Stimulated activated naive CD8-positive, alpha-beta T cell treated with anti-CD3 and anti-CD28 coated beads, Interleukin-15, amount 100 ng/mL, for 72 hours (primary cell): ENCODE measurements around the gene ACADS.
"Not testable (repeated sequence)": the region's sequence is repeated elsewhere in the genome, so short reads cannot be mapped to it uniquely, and the experiment has no call there.

ENCODE experiments used
- ATAC-seq: fragments of 150-1000 bp; cut with Tn5 transposase; 2 replicates; pipeline ENCODE4 v1.10.0; 2021; ENCODE audit warnings: mild to moderate bottlenecking, moderate library complexity
- DNase-seq, 2 donors: peaks; one replicate each; pipeline ENCODE4 v3.0.0; 2021 to 2022
- H3K27ac Mint-ChIP-seq, 2 donors: one replicate each; pipeline ENCODE4 v1.8.0; 2022; ENCODE audit warnings: mild to moderate bottlenecking in 2 of 2, mixed read lengths in 2 of 2, moderate library complexity in 2 of 2
- H3K27me3 Mint-ChIP-seq: one replicate; pipeline ENCODE4 v1.8.0; 2022; ENCODE audit warnings: mixed read lengths
- H3K4me1 Mint-ChIP-seq: one replicate; pipeline ENCODE4 v1.8.0; 2022; ENCODE audit warnings: mild to moderate bottlenecking, mixed read lengths
- H3K4me3 Mint-ChIP-seq, 2 donors: one replicate each; pipeline ENCODE4 v1.8.0; 2022; ENCODE audit warnings: mild to moderate bottlenecking in 2 of 2, mixed read lengths in 2 of 2, moderate library complexity in 1 of 2
- H3K9me3 Mint-ChIP-seq, 2 donors: one replicate each; pipeline ENCODE4 v1.8.0; 2022; ENCODE audit warnings: mixed read lengths in 2 of 2

The ACADS gene

GRCh38 chr12:120713861-120714482, 11.7 kb upstream of the ACADS start:
- ATAC-seq (peak; percentile 78), DNase-seq (peak; percentile 67 to 71)
- H3K4me3 Mint-ChIP-seq = no peak overlapping the region
- H3K4me1 Mint-ChIP-seq = peaks cover 42% of the 10 kb centered on the region
- no peak overlapping the region for H3K27ac Mint-ChIP-seq
- H3K9me3 Mint-ChIP-seq = no peaks in the 10 kb centered on the region
- no peaks in the 10 kb centered on the region for H3K27me3 Mint-ChIP-seq

GRCh38 chr12:120718055-120718454, 7.6 kb upstream of the ACADS start:
- ATAC-seq (no peak), DNase-seq (no peak)
- Mint-ChIP-seq H3K4me3 (no peak overlapping the region), H3K27me3 (no peaks in the 10 kb centered on the region), H3K9me3 (no peaks in the 10 kb centered on the region), H3K4me1 (peaks cover 25% of the 10 kb centered on the region), H3K27ac (no peak overlapping the region)

- Mint-ChIP-seq H3K27ac (no peak overlapping the region), H3K9me3 (no peaks in the 10 kb centered on the region), H3K4me1 (peaks cover 18% of the 10 kb centered on the region), H3K4me3 (no peak overlapping the region), H3K27me3 (no peaks in the 10 kb centered on the region)
- no peak for DNase-seq
- ATAC-seq = no peak
Measured at GRCh38 chr12:120719072-120719471, 6.6 kb upstream of the ACADS start.

GRCh38 chr12:120719496-120720233, 6.0 kb upstream of the ACADS start:
- Mint-ChIP-seq H3K27me3 (no peaks in the 10 kb centered on the region), H3K4me3 (no peak overlapping the region), H3K27ac (no peak overlapping the region), H3K9me3 (no peaks in the 10 kb centered on the region), H3K4me1 (peaks cover 20% of the 10 kb centered on the region)
- DNase-seq (no peak), ATAC-seq (no peak)

- H3K27ac Mint-ChIP-seq = no peak overlapping the region
- H3K4me3 Mint-ChIP-seq = no peak overlapping the region
Measured at GRCh38 chr12:120720234-120720986, 5.2 kb upstream of the ACADS start.

GRCh38 chr12:120720987-120721801, 4.4 kb upstream of the ACADS start:
- peak overlapping the region in 1 of 2 donors; percentile 7 for H3K27ac Mint-ChIP-seq
- no peak overlapping the region for H3K4me3 Mint-ChIP-seq
- H3K9me3 Mint-ChIP-seq = no peaks in the 10 kb centered on the region
- H3K27me3 Mint-ChIP-seq = no peaks in the 10 kb centered on the region
- DNase-seq = no peak
- no peak for ATAC-seq
- peaks cover 32% of the 10 kb centered on the region for H3K4me1 Mint-ChIP-seq

More at GRCh38 chr12:120720234-120720986, 5.2 kb upstream of the ACADS start:
- H3K4me1 Mint-ChIP-seq = peaks cover 28% of the 10 kb centered on the region
- ATAC-seq (no peak), DNase-seq (no peak)
- H3K27me3 Mint-ChIP-seq = no peaks in the 10 kb centered on the region
- H3K9me3 Mint-ChIP-seq = no peaks in the 10 kb centered on the region

GRCh38 chr12:120721866-120722265, 3.8 kb upstream of the ACADS start:
- Mint-ChIP-seq H3K27ac (no peak overlapping the region), H3K9me3 (no peaks in the 10 kb centered on the region), H3K4me1 (peaks cover 38% of the 10 kb centered on the region), H3K4me3 (no peak overlapping the region), H3K27me3 (no peaks in the 10 kb centered on the region)
- DNase-seq = no peak
- no peak for ATAC-seq

GRCh38 chr12:120722784-120723183, 2.8 kb upstream of the ACADS start:
- H3K4me1 Mint-ChIP-seq = peaks cover 41% of the 10 kb centered on the region
- H3K4me3 Mint-ChIP-seq = no peak overlapping the region

GRCh38 chr12:120724720-120725119, 906 bp upstream of the ACADS start:
- Mint-ChIP-seq H3K4me3 (peak overlapping the region; percentile 94 to 97), H3K9me3 (no peaks in the 10 kb centered on the region), H3K27ac (no peak overlapping the region), H3K4me1 (peaks cover 23% of the 10 kb centered on the region), H3K27me3 (no peaks in the 10 kb centered on the region)
- no peak for ATAC-seq
- no peak for DNase-seq

More at GRCh38 chr12:120722784-120723183, 2.8 kb upstream of the ACADS start:
- no peaks in the 10 kb centered on the region for H3K27me3 Mint-ChIP-seq
- DNase-seq = no peak
- H3K27ac Mint-ChIP-seq = no peak overlapping the region
- no peaks in the 10 kb centered on the region for H3K9me3 Mint-ChIP-seq
- ATAC-seq = no peak

- no peaks in the 10 kb centered on the region for H3K27me3 Mint-ChIP-seq
- ATAC-seq (no peak), DNase-seq (no peak)
- H3K27ac Mint-ChIP-seq = no peak overlapping the region
- no peaks in the 10 kb centered on the region for H3K9me3 Mint-ChIP-seq
- peaks cover 23% of the 10 kb centered on the region for H3K4me1 Mint-ChIP-seq
- H3K4me3 Mint-ChIP-seq = peak overlapping the region; percentile 94 to 97
Measured at GRCh38 chr12:120725151-120725658, 421 bp upstream of the ACADS start.

GRCh38 chr12:120726510-120726793, 826 bp downstream of the ACADS start:
- Mint-ChIP-seq H3K27me3 (no peaks in the 10 kb centered on the region), H3K9me3 (no peaks in the 10 kb centered on the region), H3K27ac (peak overlapping the region in 1 of 2 donors; percentile 98), H3K4me3 (peak overlapping the region; percentile 94 to 97), H3K4me1 (peaks cover 23% of the 10 kb centered on the region)
- ATAC-seq = no peak
- no peak for DNase-seq

GRCh38 chr12:120726961-120727360, 1.3 kb downstream of the ACADS start:
- Mint-ChIP-seq H3K9me3 (no peaks in the 10 kb centered on the region), H3K27me3 (no peaks in the 10 kb centered on the region), H3K27ac (no peak overlapping the region), H3K4me1 (peaks cover 23% of the 10 kb centered on the region), H3K4me3 (no peak overlapping the region)
- ATAC-seq = no peak
- DNase-seq = no peak

- not testable (repeated sequence) for DNase-seq, ATAC-seq, H3K9me3 Mint-ChIP-seq
Measured at GRCh38 chr12:120732198-120732597, 6.6 kb downstream of the ACADS start.

GRCh38 chr12:120733574-120733973, 7.9 kb downstream of the ACADS start:
- no peaks in the 10 kb centered on the region for H3K9me3 Mint-ChIP-seq
- no peaks in the 10 kb centered on the region for H3K27me3 Mint-ChIP-seq
- H3K4me3 Mint-ChIP-seq = no peak overlapping the region
- DNase-seq (no peak), ATAC-seq (no peak)
- H3K4me1 Mint-ChIP-seq = no peaks in the 10 kb centered on the region
- peak overlapping the region in 1 of 2 donors; percentile 34 for H3K27ac Mint-ChIP-seq

More at GRCh38 chr12:120732198-120732597, 6.6 kb downstream of the ACADS start:
- H3K4me3 Mint-ChIP-seq, H3K4me1 Mint-ChIP-seq, H3K27me3 Mint-ChIP-seq, H3K27ac Mint-ChIP-seq: not testable (repeated sequence)

GRCh38 chr12:120734210-120734609, 8.6 kb downstream of the ACADS start:
- no peaks in the 10 kb centered on the region for H3K4me1 Mint-ChIP-seq
- ATAC-seq (no peak), DNase-seq (no peak)
- no peaks in the 10 kb centered on the region for H3K9me3 Mint-ChIP-seq
- H3K4me3 Mint-ChIP-seq = no peak overlapping the region
- H3K27ac Mint-ChIP-seq = no peak overlapping the region
- H3K27me3 Mint-ChIP-seq = no peaks in the 10 kb centered on the region
